DMS 273 (cell line): ENCODE results near the gene FILIP1.

Experiments
- DNase-seq: peaks from one replicate; lab custom pipeline; 2025; ENCODE audit not compliant: unreplicated experiment; lab: John Stamatoyannopoulos, UW

FILIP1 gene, protein sequence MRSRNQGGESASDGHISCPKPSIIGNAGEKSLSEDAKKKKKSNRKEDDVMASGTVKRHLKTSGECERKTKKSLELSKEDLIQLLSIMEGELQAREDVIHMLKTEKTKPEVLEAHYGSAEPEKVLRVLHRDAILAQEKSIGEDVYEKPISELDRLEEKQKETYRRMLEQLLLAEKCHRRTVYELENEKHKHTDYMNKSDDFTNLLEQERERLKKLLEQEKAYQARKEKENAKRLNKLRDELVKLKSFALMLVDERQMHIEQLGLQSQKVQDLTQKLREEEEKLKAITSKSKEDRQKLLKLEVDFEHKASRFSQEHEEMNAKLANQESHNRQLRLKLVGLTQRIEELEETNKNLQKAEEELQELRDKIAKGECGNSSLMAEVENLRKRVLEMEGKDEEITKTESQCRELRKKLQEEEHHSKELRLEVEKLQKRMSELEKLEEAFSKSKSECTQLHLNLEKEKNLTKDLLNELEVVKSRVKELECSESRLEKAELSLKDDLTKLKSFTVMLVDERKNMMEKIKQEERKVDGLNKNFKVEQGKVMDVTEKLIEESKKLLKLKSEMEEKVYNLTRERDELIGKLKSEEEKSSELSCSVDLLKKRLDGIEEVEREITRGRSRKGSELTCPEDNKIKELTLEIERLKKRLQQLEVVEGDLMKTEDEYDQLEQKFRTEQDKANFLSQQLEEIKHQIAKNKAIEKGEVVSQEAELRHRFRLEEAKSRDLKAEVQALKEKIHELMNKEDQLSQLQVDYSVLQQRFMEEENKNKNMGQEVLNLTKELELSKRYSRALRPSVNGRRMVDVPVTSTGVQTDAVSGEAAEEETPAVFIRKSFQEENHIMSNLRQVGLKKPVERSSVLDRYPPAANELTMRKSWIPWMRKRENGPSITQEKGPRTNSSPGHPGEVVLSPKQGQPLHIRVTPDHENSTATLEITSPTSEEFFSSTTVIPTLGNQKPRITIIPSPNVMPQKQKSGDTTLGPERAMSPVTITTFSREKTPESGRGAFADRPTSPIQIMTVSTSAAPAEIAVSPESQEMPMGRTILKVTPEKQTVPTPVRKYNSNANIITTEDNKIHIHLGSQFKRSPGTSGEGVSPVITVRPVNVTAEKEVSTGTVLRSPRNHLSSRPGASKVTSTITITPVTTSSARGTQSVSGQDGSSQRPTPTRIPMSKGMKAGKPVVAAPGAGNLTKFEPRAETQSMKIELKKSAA (N-terminal part only)

DNA sequence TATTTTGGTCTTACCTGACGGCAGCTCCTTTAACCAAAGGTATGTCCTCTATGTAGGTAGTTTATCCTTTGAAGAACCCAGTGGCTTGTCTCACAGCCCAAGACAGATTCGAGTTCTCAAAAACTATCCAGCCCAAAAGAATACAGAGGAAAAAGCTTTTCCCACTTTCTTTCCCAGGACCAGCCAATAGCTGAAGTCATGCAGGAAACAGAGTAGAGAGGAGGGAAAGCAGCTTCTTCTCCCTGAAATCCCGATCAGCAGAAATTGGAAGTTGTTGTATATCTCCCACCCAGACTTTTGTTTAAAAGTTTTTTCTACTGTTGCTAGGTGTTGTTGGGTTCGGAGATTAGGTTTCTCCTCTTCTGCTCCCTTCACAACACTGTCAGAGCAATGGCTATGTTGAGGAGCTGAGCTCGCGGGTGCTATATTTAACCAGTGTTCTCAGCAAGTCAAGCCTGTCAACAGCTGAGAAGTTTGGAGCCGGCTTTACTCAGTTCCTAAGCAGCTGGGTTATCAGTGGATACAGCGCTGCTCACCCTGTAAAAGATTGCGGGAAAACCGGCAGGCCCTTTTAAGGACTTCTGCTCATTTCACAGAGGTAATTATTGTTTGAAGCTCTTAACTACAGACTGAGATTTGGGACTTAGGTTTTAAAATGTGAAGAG lies at the start of gene FILIP1:
Gene FILIP1, minus strand, starts transcription at position 401 of the 665 bp plus-strand sequence. CDS start 78,828 bp downstream, outside the sequence.
- peak; percentile 13 for DNase-seq

- no peak for DNase-seq
These were observed 49.7 kb upstream of the FILIP1 start for GRCh38 chr6:75543311-75543710.

- DNase-seq = no peak
These were observed 45.5 kb upstream of the FILIP1 start for GRCh38 chr6:75539136-75539535.

- DNase-seq = no peak
These were observed 38.9 kb upstream of the FILIP1 start for GRCh38 chr6:75532521-75532920.

GRCh38 chr6:75531174-75531573 lies 37.6 kb upstream of the FILIP1 start:
- no peak for DNase-seq

DNA sequence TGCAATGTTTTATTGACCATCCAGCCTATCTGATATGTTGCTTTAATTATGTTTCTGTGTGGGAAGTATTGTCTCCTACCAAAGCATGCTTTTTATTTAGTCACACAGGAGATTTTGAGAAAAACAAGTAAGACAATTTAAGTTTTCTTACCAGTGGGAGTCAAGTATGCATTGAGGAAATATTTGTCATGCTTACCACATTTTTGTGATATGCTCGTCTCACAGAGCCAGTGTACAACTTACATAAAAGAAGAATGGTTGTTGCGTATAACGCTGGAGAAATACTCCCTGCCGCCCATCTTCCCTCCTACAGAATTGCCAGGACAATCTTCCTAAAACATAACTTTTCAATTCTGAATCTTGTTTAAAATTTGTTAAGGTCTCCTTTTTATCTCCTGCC lies 37.1 kb upstream of the FILIP1 start:
- DNase-seq = no peak

- no peak for DNase-seq
These were observed 34.8 kb upstream of the FILIP1 start for GRCh38 chr6:75528423-75528822.

GRCh38 chr6:75526502-75527127 lies 33.0 kb upstream of the FILIP1 start:
- peak; percentile 80 for DNase-seq

DNA sequence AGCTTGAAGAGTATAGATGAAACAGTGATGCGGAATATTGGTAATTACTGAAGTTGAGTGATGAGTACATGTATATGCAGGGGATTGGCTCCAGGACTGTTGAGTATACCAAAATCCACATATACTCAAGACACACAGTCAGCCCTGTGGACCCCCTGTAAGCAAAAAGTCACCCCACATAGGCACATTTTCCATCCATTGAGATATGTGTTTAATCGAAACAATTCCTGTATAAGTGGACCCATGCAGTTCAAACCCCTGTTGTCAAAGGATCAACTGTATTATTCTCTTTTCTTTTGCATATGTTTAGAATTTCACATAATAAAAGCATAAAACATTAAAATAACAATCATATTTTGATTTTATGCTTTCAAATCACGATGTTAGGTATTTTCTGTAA lies 32.1 kb upstream of the FILIP1 start:
- no peak for DNase-seq

DNA sequence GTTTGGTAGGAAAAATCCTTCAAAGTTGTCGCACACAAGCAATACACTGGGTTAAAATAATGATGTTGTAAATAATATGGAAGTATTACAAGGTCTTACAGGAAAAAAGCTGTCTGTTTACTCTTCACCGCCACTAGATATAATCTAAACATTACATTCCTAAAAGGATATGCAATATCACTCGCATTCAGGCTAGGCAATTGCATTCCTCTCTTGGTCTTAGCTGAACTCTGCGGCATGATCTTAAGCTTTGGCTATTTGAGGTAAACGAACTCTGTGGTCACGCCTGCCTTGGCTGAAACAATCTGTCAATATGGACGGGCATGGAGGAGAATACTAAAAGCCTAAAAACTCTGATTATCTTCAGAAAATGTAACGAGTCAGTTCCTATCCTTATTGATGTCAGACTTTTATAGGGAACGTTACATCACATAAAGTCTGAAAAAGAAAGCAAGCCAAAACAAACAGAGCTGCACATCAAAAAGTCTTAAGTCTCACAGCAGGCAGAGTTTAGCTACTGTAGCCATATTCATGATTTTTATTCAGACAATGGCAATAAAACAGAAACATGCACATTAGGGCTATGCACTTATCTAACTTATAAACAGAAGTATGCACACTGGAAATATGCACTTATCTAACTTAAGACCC lies 30.8 kb upstream of the FILIP1 start:
- DNase-seq = peak; percentile 9

- no peak for DNase-seq
These were observed 23.2 kb upstream of the FILIP1 start for GRCh38 chr6:75516757-75517156.

DNA sequence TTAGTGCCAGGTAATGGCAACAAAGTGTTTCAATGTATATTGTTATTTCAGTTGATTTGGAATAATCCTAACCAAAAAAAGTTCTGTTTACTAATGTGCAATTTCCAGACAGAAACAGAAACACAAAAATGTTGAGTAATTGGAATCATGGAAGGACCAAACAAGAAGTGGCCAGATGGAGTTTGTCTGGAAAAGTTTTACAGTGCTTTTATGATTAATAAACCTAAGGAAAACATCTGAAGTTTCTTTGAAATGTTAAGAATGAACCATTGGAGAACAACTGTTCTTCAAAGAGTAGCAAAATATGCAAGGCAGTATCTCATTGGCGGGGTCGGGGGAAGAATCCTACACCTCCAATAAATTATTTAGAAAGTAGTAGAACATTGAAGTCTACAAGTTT lies 19.0 kb upstream of the FILIP1 start:
- DNase-seq = no peak

DNA sequence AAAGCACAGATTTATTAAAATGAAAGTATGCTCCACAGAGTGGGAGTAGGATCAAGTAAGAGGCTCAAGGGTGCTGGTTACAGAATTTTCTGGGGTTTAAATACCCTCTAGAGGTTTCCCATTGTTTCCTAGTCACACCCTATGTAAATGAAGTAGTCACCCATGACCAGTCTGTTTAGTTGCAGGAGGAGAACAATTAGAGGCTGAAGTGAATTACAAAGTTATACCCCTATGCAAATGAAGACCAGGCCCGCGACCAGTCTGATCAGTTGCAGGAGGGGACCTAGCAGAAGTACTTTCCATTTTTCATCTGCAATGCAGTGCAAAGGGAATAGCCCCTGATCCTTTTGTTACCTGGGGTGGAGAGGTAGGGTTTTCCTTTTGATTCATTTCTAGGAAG lies 11.8 kb upstream of the FILIP1 start:
- DNase-seq = no peak

DNA sequence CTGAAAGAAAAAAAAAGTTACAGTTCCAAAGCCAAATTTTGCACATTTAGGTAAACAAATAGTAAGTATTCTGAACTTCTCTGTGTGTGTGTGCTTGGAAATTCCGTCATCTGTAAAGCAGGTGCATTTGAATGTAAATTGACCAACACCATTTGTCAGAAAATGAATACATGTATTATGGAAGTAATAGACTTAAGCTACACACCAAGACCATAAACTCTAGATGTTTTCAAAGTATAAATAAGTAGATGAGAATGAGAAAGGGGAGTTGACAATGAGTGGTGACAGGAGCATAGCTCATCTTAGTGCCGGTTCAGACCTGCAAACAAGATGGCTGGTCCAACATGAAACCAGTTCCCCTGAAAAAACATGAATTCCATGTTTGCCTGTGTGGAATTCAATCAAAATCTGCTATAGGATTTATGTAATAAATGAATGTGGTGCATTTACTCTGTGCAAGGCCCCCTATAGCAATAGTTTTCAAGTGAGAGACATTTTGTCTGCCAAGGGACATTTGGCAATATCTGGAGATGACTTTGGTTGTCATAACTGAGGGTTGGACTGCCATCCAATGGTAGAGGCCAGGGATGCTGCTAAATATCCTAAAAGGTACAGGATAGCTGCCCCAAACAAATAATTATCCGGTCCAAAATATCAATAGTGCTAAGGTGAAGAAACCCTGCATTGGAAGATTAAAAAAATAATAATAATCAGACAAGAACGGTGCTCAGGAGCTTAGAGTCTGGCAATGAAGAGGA lies 11.0 kb upstream of the FILIP1 start:
- DNase-seq = no peak

- no peak for DNase-seq
These were observed 9.7 kb upstream of the FILIP1 start for GRCh38 chr6:75503291-75503690.

DNA sequence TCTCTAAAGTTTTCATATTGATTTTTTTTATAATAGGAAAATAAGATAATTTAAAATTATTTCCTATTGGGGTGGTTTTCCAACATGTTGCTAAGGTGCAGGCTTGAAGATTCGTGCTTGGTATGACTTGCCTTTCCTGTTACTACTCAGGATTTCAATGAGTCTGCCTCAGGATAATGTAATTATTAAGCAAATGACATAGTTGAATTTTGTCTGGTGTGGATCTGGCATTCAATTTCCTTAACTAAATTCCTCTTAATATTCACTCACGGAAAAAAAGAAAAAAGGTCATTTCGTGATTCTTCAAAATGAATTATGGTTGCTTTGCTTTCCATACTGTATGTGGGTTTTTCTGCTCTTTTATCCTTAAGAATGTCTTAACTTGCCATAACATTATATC lies 9.3 kb upstream of the FILIP1 start:
- no peak for DNase-seq

DNA sequence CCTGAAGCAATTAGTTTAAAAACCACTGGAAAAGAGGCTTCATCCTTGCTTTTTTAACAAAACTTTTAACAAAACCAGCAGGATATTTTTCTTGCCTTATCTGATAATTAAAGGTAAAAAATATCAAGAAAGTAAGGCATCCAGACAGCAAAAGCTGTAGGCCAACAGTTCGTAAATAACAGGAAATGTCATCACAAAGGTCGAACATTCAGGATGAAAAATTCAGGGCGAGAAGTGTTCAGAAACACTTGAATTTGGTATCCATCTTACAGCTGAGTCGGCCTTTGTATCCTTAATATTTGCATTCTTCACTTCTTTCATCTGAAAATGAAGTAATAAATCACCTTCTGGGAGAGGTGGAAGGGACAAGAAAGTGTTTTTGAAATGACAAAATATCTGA lies 8.2 kb upstream of the FILIP1 start:
- DNase-seq = no peak

- DNase-seq = no peak
These were observed 6.0 kb upstream of the FILIP1 start for GRCh38 chr6:75499640-75500039.

DNA sequence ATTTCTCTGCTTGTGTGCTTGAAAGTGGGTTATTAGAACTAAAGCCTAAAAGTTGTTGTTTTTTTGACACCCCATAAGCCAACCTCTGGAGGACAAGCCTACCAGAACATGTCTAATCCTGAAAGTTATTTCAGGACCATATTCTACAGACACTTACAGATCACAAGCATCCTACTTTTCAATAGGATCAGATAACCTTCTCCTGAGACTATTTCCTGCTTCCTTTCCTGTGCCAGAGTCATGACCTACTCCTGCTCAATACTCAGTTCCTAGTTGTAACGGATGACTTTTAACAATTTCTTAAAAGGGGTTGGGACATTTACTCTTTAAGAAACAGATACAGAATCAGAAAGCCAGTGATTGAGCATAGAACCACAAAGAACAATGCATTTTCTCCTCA lies 5.3 kb upstream of the FILIP1 start:
- DNase-seq = no peak
